ENCODE results near the gene RAE1. TPM values are rescaled to one million over a fixed set of nuclear protein-coding genes. Genes with fewer than 3 reads are reported as not detected.

The RAE1 gene
- total and polyA plus RNA-seq, 2 donors (not counting 3 experiments of a cell fraction or from before 2014, with no cell fraction given) = 34.1 to 55.8 TPM

DNA sequence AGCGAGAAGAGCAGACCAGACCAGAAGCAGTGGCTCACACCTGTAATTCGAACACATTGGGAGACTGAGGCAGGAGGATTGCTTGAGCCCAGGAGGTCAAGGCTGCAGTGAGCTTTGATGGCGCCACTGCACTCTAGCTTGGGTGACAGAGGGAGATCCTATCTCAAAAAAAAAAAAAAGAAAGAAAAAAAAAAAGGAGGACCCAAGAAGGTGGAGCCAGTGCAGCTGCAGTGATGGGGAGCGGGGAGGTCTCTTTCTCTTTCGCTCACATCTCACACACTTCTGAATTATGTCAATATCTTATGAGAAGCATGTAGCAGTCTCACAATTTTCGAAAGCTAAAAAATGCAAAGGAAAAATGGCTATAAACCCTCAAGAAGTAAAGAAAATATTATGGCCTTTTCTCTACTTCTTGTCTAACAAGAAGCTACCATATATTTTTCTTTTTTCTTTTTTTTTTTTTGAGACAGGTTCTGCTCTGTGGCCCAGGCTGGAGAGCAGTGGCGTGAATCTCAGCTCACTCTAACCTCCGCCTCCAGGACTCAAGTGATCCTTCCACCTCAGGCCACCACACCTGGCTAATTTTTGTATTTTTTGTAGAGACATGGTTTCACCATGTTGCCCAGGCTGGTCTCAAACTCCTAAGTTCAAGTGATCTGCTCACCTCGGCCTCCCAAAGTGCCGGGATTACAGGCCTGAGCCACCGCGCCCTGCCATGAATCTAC is 25.3 kb upstream of the RAE1 start:
- Histone ChIP-seq H4K20me1 (replicated peaks; ENCODE audit: control insufficient read depth, extremely low read depth, insufficient read depth, low read length) (no peaks in the 10 kb centered on the region), H3K9me3 (replicated peaks; ENCODE audit: control insufficient read depth, insufficient read depth, low read length) (no peaks in the 10 kb centered on the region), H3K36me3 (ENCODE audit: control insufficient read depth in 2 of 2, extremely low read depth in 1 of 2, insufficient read depth in 2 of 2, low read length in 2 of 2) (no peaks in the 10 kb centered on the region), H3K9ac (replicated peaks; ENCODE audit: extremely low read depth, insufficient read depth, low read length) (no peak overlapping the region), H2AFZ (ENCODE audit: low read depth, low read length) (no peak overlapping the region), H3K79me2 (ENCODE audit: control insufficient read depth, insufficient read depth, low read length) (no peaks in the 10 kb centered on the region), H3K4me2 (ENCODE audit: insufficient read depth, low read length) (no peak overlapping the region), H3K27ac (ENCODE audit: insufficient read depth, low read depth, low read length) (no peak overlapping the region), H3K9me1 (replicated peaks; ENCODE audit: control insufficient read depth, extremely low read depth, insufficient read depth, low read length) (no peaks in the 10 kb centered on the region), H3K4me1 (ENCODE audit: control insufficient read depth, extremely low read depth, insufficient read depth, low read length) (no peaks in the 10 kb centered on the region), H3K4me3 (replicated peaks in 1 of 3; ENCODE audit: insufficient read depth in 1 of 3, low read depth in 1 of 3, low read length in 3 of 3) (no peak overlapping the region), H3K27me3 (ENCODE audit: control insufficient read depth in 2 of 2, insufficient read depth in 2 of 2, low read length in 2 of 2) (peaks cover 0 to 5% of the 10 kb centered on the region in 2 experiments)
- ChIA-PET CTCF (no interaction called here), POLR2A (no interaction called here)
- TF ChIP-seq JUN (IDR thresholded peaks at IDR 0.05; ENCODE audit: borderline replicate concordance, insufficient read depth, insufficient read length, low read depth) (no peak), POLR2AphosphoS5 (IDR thresholded peaks at IDR 0.05; ENCODE audit: insufficient read depth, low read depth, low read length) (no peak), POLR2A (IDR thresholded peaks at IDR 0.05; ENCODE audit: low read depth, low read length) (no peak), MYC (IDR thresholded peaks at IDR 0.05; ENCODE audit: low read depth, low read length) (no peak), MAX (IDR thresholded peaks at IDR 0.05; ENCODE audit: insufficient read depth, insufficient read length) (no peak), EZH2 (IDR thresholded peaks at IDR 0.05; ENCODE audit: borderline replicate concordance, low read depth, low read length, severe bottlenecking) (no peak), FOS (IDR thresholded peaks at IDR 0.05; ENCODE audit: borderline replicate concordance, insufficient read depth, low read length) (no peak), GATA2 (IDR thresholded peaks at IDR 0.05; ENCODE audit: insufficient read depth, insufficient read length, low read depth, low read length) (no peak)
- TF ChIP-seq, protein P1, sequence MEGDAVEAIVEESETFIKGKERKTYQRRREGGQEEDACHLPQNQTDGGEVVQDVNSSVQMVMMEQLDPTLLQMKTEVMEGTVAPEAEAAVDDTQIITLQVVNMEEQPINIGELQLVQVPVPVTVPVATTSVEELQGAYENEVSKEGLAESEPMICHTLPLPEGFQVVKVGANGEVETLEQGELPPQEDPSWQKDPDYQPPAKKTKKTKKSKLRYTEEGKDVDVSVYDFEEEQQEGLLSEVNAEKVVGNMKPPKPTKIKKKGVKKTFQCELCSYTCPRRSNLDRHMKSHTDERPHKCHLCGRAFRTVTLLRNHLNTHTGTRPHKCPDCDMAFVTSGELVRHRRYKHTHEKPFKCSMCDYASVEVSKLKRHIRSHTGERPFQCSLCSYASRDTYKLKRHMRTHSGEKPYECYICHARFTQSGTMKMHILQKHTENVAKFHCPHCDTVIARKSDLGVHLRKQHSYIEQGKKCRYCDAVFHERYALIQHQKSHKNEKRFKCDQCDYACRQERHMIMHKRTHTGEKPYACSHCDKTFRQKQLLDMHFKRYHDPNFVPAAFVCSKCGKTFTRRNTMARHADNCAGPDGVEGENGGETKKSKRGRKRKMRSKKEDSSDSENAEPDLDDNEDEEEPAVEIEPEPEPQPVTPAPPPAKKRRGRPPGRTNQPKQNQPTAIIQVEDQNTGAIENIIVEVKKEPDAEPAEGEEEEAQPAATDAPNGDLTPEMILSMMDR (IDR thresholded peaks at IDR 0.05; ENCODE audit: extremely low read depth in 1 of 2, insufficient read depth in 1 of 2, low read depth in 1 of 2, low read length in 2 of 2) = no peak
- dilution Hi-C loops (cut with MboI; ENCODE audit: extremely low pct_ligation_motif_present, low sequenced_read_pairs) (no loop called here), intact Hi-C loops (cut with micrococcal nuclease) (no loop called here)
- FAIRE-seq = no peak
- no peak for DNase-seq (ENCODE audit: low read depth, low spot score)
- no TSS peak for BruUV-seq (replicated peaks)
